HG03135 (cell line): Measurements from ENCODE around the gene PEX16.

Experiments used
- ATAC-seq: cut with Tn5 transposase; IDR thresholded peaks from one replicate; pipeline ENCODE4 v1.9.1; 2021; ENCODE audit warnings: mild to moderate bottlenecking, moderate library complexity; ENCODE audit not compliant: unreplicated experiment

PEX16 gene

GRCh38 chr11:45880772-45881570, 36.7 kb downstream of the PEX16 start:
- ATAC-seq, result no peak

- no peak for ATAC-seq
Measured at GRCh38 chr11:45879803-45880686, 37.6 kb downstream of the PEX16 start.

GRCh38 chr11:45877845-45878244, 39.8 kb downstream of the PEX16 start:
- ATAC-seq, result no peak

- ATAC-seq, result no peak
Measured at GRCh38 chr11:45877221-45877620, 40.5 kb downstream of the PEX16 start.

- no peak for ATAC-seq
Measured at GRCh38 chr11:45876401-45876800, 41.3 kb downstream of the PEX16 start.

- ATAC-seq, result no peak
Measured at GRCh38 chr11:45872651-45873356, 44.9 kb downstream of the PEX16 start.

- no peak for ATAC-seq
Measured at GRCh38 chr11:45871638-45872037, 46.0 kb downstream of the PEX16 start.

GRCh38 chr11:45870706-45871105, 47.0 kb downstream of the PEX16 start:
- no peak for ATAC-seq

- no peak for ATAC-seq
Measured at GRCh38 chr11:45869551-45869950, 48.1 kb downstream of the PEX16 start.

GRCh38 chr11:45864041-45864440, 53.6 kb downstream of the PEX16 start:
- no peak for ATAC-seq

- no peak for ATAC-seq
Measured at GRCh38 chr11:45860764-45861510, 56.7 kb downstream of the PEX16 start.

GRCh38 chr11:45860348-45860747, 57.3 kb downstream of the PEX16 start:
- ATAC-seq, result no peak
